NK-92 (cell line): ENCODE measurements around the gene MFAP5.

Experiments used
- DNase-seq: peaks from one replicate; lab custom pipeline; 2025; ENCODE audit not compliant: unreplicated experiment; lab: John Stamatoyannopoulos, UW

Gene MFAP5

GRCh38 chr12:8662593-8662992 is at the start of gene MFAP5:
Gene MFAP5, minus strand, starts transcription at chr12:8662826. Its CDS starts 722 bp downstream, at chr12:8662104.
- DNase-seq = no peak

- DNase-seq = no peak
These were observed 46.7 kb upstream of the MFAP5 start for GRCh38 chr12:8709124-8709830.

- DNase-seq = no peak
These were observed 39.5 kb upstream of the MFAP5 start for GRCh38 chr12:8702159-8702558.

GRCh38 chr12:8701046-8701660 is 38.5 kb upstream of the MFAP5 start:
- DNase-seq = no peak

- DNase-seq = no peak
These were observed 37.1 kb upstream of the MFAP5 start for GRCh38 chr12:8699714-8700113.

- DNase-seq = no peak
These were observed 36.3 kb upstream of the MFAP5 start for GRCh38 chr12:8698879-8699278.

GRCh38 chr12:8698132-8698851 is 35.7 kb upstream of the MFAP5 start:
- no peak for DNase-seq

GRCh38 chr12:8697476-8698131 is 35.0 kb upstream of the MFAP5 start, which contains the start of gene RIMKLB:
Gene RIMKLB, plus strand, starts transcription at chr12:8697991. Its CDS starts 15,876 bp downstream, at chr12:8713867.
- no peak for DNase-seq

GRCh38 chr12:8697120-8697475 is 34.5 kb upstream of the MFAP5 start:
- no peak for DNase-seq

GRCh38 chr12:8696442-8697090 is 33.9 kb upstream of the MFAP5 start:
- no peak for DNase-seq

GRCh38 chr12:8695116-8695515 is 32.5 kb upstream of the MFAP5 start:
- no peak for DNase-seq

- no peak for DNase-seq
These were observed 29.9 kb upstream of the MFAP5 start for GRCh38 chr12:8692573-8692972.

GRCh38 chr12:8689681-8690080 is 27.1 kb upstream of the MFAP5 start:
- DNase-seq = no peak

- no peak for DNase-seq
These were observed 25.4 kb upstream of the MFAP5 start for GRCh38 chr12:8687846-8688601.

GRCh38 chr12:8685051-8685450 is 22.4 kb upstream of the MFAP5 start:
- DNase-seq = no peak

- no peak for DNase-seq
These were observed 18.7 kb upstream of the MFAP5 start for GRCh38 chr12:8681129-8681884.

GRCh38 chr12:8680533-8680932 is 17.9 kb upstream of the MFAP5 start:
- DNase-seq = no peak

- no peak for DNase-seq
These were observed 16.1 kb upstream of the MFAP5 start for GRCh38 chr12:8678661-8679111.

GRCh38 chr12:8677362-8677761 is 14.7 kb upstream of the MFAP5 start:
- no peak for DNase-seq

GRCh38 chr12:8676651-8677050 is 14.0 kb upstream of the MFAP5 start:
- DNase-seq = no peak
